ENCODE measurements around the gene FBP1.
"Not testable (repeated sequence)": the region's sequence is repeated elsewhere in the genome, so short reads cannot be mapped to it uniquely, and the experiment has no call there.

FBP1 gene

GRCh38 chr9:94576131-94576530 lies 63.2 kb downstream of the FBP1 start:
- no peak for DNase-seq (ENCODE audit: low spot score)

DNA sequence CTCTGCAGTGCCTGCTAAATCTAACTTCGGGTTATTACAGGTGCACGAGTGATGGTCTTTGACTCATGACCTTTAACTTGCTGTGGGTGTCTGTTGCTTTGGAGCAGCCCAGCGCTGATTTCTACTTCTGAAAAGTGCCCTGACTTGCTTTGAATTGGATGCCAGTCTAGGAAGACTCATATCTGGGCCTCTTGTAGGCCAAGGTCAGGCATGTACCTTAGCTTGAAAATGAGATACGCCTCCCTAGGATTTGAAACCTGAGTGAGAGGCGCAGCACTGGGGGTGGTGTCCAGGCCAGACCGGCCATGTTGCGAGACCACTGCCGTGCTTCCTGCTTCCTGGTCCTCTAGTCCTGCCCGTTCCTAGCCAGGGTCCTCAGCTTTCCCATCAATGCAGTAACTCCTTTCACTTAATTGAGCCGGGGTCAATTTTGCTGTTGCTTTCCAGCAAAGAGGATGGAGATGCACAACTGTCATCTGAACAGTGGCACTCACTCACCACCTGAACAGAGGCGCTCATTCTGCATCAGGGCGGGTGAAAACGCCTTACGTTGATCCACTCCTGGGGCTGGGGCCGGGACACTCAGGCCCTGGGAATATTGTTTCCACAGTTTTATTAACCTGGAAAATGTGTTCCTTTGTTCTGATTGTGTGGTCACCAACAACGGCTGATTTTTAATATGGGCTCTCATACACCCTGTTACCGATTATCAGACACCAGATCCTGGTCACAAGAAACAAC lies 70.2 kb downstream of the FBP1 start:
- DNase-seq (ENCODE audit: low spot score), result no peak

DNA sequence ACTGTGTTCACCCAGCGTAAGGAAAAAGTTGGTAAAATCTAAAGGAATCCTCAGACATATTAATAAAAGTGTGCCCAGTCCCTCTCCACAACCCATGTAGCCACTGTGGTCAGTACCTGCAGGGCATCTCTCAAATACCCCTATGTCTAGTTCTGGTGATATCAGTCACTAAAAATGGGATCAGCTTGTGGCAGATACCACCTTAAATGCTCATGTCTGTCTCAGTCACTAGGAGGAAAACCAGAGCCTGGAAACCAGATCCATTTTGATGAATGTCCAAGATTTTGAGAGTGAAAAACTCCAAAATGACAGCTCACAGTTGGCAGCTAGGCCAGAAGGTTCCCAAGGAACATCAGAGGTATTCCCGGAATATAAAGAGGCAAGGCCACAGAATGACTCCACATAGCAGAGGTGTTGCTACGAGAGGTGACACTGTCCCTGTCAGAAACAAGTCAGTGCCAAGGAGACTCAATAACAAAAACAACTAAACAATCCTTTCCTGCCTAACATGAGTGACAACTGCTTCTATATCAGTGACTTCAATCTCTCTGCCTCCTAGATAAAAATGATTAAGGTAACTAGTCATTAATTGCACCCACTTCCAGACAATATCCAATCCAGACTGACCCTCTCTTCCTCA lies 70.9 kb downstream of the FBP1 start:
- DNase-seq (ENCODE audit: low spot score), result no peak

DNA sequence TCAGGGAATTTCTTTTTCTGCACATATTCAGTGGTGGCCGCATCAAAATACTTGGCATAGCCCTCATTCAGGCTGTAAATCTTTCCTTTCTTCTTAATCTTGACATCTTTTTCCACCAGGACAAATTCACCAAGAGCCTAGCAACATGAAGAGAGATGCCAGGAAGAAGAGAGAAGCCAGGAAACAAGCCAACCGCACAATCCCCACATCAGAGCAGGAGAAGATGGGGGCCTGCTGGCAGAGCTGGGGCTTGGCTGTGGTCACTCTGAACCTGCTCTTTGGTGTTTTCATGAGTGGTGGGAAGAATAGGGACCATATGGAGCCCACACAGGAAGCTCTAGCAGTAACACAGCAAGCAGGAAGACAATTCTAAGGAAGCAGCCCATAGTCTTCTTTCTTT lies 72.0 kb downstream of the FBP1 start:
- no peak for DNase-seq (ENCODE audit: low spot score)

DNA sequence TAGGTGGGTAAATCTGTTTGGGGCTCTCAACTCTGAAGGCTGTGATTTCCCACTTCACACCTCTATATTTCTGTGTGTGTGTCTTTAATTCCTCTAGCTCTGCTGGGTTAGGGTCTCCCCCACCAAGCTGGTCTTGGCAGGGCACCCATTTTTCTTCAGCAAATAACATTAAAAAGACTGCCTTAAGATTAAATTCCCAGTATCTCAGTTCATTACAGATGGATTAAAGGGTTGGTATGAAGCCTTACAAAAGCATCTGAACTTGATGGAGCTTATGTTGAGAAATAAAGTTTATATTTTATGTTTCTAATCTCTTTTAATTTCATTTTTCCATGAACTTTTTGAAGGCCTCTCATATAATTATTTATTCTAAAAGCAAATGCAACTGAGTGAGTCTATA lies 72.8 kb downstream of the FBP1 start:
- no peak for DNase-seq (ENCODE audit: low spot score)

GRCh38 chr9:94564279-94564678 lies 75.0 kb downstream of the FBP1 start:
- DNase-seq (ENCODE audit: low spot score), result not testable (repeated sequence)

DNA sequence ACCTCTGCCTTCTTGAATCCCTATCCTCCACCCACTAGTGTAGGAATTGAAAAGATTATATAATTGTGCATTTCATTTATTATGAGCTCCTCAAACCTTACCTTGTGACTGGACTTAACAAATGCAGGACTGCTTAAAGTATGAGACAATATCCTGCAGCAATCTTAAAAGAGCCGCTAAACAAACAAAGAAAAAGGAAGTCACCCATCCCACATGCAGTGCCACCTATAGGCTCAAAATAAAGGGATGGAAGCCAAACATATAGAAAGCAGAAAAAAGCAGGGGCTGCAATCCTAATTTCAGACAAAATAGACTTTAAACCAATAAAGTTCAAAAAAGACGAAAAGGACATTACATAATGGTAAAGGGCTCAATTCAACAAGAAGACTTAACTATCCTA lies 75.8 kb downstream of the FBP1 start:
- DNase-seq (ENCODE audit: low spot score), result no peak

DNA sequence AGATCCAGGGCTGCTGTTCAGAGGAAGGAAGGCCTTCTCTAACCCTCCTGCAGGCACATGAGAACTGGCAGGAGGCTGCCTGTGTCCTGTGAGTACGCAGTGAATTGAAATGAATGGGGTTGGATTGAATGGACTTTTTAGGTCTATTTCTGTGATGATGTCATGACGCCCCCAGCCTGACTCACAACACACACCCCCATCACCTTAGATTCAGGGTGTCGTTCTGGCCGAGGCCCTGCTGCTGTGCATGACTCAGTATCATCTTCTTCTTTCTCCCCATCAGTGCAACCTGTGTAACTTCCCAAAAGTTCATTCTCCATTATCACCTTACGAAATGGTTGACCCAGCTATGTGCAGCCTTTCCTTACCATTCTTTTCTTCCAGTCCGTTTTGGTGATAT lies 79.1 kb downstream of the FBP1 start:
- no peak for DNase-seq (ENCODE audit: low spot score)

- DNase-seq (ENCODE audit: low spot score), result no peak
Observed at GRCh38 chr9:94557376-94557775, 81.9 kb downstream of the FBP1 start.

DNA sequence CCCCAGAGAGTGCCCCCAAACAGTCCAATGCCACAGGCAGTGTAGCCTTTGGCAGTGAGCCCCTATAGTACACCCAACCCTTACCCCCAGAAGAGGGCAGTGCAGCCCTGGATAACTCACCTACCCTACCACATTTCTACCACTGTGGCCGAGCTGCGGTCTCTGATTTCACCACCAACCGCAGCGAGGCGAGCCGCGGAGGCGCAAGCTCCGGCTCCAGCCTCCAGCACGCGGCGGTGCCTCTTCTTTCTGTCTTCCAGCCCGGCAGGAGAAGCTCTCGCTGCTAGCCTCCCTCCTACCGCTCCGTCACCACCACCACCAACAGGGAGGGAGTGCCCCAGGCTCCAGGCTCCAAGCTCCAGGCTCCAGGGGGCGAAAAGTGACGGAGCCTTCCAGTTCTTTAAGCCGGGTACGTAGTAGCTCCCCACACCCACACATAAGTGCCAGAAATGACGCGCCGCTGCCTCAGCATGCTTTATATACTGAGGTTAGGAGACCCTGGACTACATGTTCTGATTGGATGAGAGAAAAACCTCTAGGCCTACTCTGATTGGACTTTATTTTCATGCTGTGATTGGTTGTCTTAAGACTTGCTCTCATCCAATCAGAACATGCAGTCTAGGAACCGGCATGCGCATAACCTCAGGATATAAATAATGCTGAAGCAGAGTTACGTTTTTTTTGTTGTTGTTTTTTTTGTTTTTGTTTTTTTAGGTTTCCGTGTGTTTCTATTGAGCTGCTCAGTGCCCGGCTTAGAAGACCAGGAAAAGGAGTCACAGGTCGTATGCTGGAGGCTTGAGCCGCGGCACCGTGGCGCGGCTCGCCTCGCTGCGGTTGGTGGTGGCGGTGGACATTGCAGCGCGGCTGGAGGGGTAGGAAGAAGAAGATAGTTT lies 84.6 kb downstream of the FBP1 start, which contains the start of gene PCAT7:
TSS of gene PCAT7 (plus strand) at position 645 of the 893 bp plus-strand sequence.
- DNase-seq (ENCODE audit: low spot score), result no peak

- no peak for DNase-seq (ENCODE audit: low spot score)
Observed at GRCh38 chr9:94554078-94554438, 85.3 kb downstream of the FBP1 start.

Data from Ammon's horn (tissue), 1 donor.